ENCODE data around the gene ANKEF1. TPM values are rescaled to one million over a fixed set of nuclear protein-coding genes. Genes with fewer than 3 reads are reported as not detected.

ANKEF1 gene
- 8.3 and 9.7 TPM in 2 replicates for total RNA-seq (2021)
- long read RNA-seq, full-length matches to known transcripts, result 10 of 67 reads
- long read RNA-seq, partial matches to known transcripts, result 55 of 67 reads
- long read RNA-seq, other reads (novel, unspliced or antisense), result 2 of 67 reads

DNA sequence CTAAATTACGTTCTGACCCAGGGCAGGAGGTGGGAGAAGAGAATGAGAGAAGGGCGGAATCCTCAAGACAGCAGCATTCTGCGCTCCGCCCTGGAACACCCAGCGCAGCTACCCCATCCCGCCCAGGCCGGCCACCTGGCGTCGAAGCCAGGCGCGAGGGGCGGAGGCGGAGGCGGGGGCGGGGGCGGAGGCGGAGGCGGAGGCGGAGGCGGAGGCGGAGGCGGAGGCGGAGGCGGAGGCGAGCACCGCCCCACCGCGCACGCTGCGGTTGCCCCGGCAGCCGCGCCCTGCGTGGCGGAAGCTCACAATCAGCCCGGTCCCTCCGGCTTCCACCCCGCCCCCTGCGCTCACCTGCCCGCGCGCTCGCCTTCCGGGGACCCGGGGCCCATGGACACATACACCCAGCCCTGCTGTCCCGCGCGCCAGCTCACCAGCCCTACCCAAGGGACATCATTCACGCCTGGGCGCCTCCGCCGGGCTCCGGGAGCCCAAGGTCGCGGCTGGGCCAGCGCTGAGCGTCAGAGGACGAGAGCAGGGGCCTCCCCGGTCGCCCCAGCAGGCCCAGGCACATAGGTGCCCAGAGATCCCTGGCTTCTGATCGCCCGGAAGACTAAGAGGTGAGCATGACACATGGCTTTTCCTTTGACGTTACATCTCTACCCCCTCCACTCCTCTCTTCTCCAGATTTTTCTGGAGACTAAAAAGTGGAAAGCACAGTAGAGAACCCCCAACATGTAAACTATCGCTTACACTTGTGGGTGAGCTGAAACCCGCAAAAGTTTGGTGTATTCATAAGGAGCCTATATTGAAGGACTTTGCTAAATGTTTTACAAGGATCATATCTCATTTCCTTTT lies at the start of gene ANKEF1:
TSS of gene ANKEF1 (plus strand) at position 271 of the 855 bp plus-strand sequence. CDS start 3,315 bp downstream, outside the sequence.
- Histone ChIP-seq H3K56ac (ENCODE audit: insufficient read length, low read depth, low read length) (no peak within 1 kb of the TSS), H2BK5ac (ENCODE audit: insufficient read length, low read length) (no peak within 1 kb of the TSS), H3K18ac (ENCODE audit: insufficient read length, low read depth, low read length) (peak within 1 kb of the TSS; percentile 28), H4K91ac (ENCODE audit: insufficient read length, low read depth, low read length) (no peak within 1 kb of the TSS), H3T11ph (ENCODE audit: low read length) (no peak within 1 kb of the TSS), H3K4me2 (ENCODE audit: insufficient read depth, insufficient read length, low read length) (peak within 1 kb of the TSS; percentile 70), H3K23me2 (ENCODE audit: insufficient read length, low read depth, low read length, poor library complexity, severe bottlenecking) (no peaks in the 10 kb centered on the region), H4K5ac (ENCODE audit: insufficient read length, low read depth, low read length) (no peak within 1 kb of the TSS), H3K23ac (ENCODE audit: insufficient read length, low read depth, low read length) (no peak within 1 kb of the TSS), H2BK12ac (ENCODE audit: insufficient read length, low read depth, low read length) (no peak within 1 kb of the TSS), H4K8ac (replicated peaks; ENCODE audit: insufficient read length, low read depth, low read length) (no peak within 1 kb of the TSS), H3K9me3 (ENCODE audit: control insufficient read depth, low read depth, low read length) (no peaks in the 10 kb centered on the region), H3K79me2 (ENCODE audit: insufficient read depth, low read length) (no peaks in the 10 kb centered on the region), H2BK20ac (ENCODE audit: low read depth, low read length, poor library complexity, severe bottlenecking) (no peak within 1 kb of the TSS), H3K27me3 (ENCODE audit: insufficient read depth, low read length) (no peaks in the 10 kb centered on the region), H3K14ac (ENCODE audit: insufficient read depth, low read length) (peak within 1 kb of the TSS; percentile 17; the same call in 1 of the 2 replicates), H3K79me1 (ENCODE audit: insufficient read depth, low read depth, low read length, poor library complexity, severe bottlenecking) (no peaks in the 10 kb centered on the region), H3K9ac (ENCODE audit: extremely low read depth, insufficient read length, low read length) (peak within 1 kb of the TSS; percentile 36), H2AFZ (ENCODE audit: low read length) (no peak within 1 kb of the TSS), H2AK5ac (ENCODE audit: insufficient read length, low read length) (no peak within 1 kb of the TSS), H3K4ac (ENCODE audit: low read depth, low read length) (no peak within 1 kb of the TSS), H3K27ac (ENCODE audit: insufficient read length, low read depth, low read length) (no peak within 1 kb of the TSS), H4K20me1 (ENCODE audit: control insufficient read depth, insufficient read depth, insufficient read length) (no peaks in the 10 kb centered on the region), H2BK120ac (ENCODE audit: low read depth, low read length, poor library complexity, severe bottlenecking) (no peak within 1 kb of the TSS), H2BK15ac (ENCODE audit: low read depth, low read length) (no peak within 1 kb of the TSS), H3K4me1 (ENCODE audit: insufficient read depth, low read length) (no peaks in the 10 kb centered on the region)
- peak; percentile 87 for DNase-seq
- TF ChIP-seq, protein P1, sequence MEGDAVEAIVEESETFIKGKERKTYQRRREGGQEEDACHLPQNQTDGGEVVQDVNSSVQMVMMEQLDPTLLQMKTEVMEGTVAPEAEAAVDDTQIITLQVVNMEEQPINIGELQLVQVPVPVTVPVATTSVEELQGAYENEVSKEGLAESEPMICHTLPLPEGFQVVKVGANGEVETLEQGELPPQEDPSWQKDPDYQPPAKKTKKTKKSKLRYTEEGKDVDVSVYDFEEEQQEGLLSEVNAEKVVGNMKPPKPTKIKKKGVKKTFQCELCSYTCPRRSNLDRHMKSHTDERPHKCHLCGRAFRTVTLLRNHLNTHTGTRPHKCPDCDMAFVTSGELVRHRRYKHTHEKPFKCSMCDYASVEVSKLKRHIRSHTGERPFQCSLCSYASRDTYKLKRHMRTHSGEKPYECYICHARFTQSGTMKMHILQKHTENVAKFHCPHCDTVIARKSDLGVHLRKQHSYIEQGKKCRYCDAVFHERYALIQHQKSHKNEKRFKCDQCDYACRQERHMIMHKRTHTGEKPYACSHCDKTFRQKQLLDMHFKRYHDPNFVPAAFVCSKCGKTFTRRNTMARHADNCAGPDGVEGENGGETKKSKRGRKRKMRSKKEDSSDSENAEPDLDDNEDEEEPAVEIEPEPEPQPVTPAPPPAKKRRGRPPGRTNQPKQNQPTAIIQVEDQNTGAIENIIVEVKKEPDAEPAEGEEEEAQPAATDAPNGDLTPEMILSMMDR (conservative IDR thresholded peaks at IDR 0.05), result no peak; the same call in 2 of the 3 replicates
- peaks cover 2 to 3% of the 10 kb centered on the region in 2 experiments; a peak in 2 of 5 replicates for H3K9me3 Mint-ChIP-seq
- no CpG with 5 or more reads among the region's 65 CpGs for WGBS (ENCODE audit: extremely low coverage, insufficient read length, low lambda C conversion rate)
- peak within 1 kb of the TSS; percentile 69 to 79 for H3K4me3 Mint-ChIP-seq
- peak within 1 kb of the TSS in 1 of 3 experiments; percentile 19; a peak in 1 of 7 replicates for H3K27ac Mint-ChIP-seq
- peaks cover 14% of the 10 kb centered on the region for H3K27me3 Mint-ChIP-seq (ENCODE audit: low read depth)
- H3K36me3 Mint-ChIP-seq (ENCODE audit: insufficient read depth in 1 of 3, low read depth in 3 of 3), result peaks cover 0 to 10% (median 0%) of the 10 kb centered on the region in 3 experiments; a peak in 1 of 7 replicates
- H3K4me1 Mint-ChIP-seq, result peaks cover 5 to 6% of the 10 kb centered on the region in 2 experiments

Data from H9 (cell line).